Endothelial cell of umbilical vein (primary cell): ENCODE measurements around the gene FGR.

Experiments used
- GATA2 ChIP-seq: IDR thresholded peaks from 2 replicates; pipeline ENCODE4 v1.7.0; 2011; ENCODE audit warnings: low read depth, mild to moderate bottlenecking, moderate library complexity, mixed read lengths, low read length; ENCODE audit not compliant: insufficient read length, insufficient read depth
- POLR2A ChIP-seq: IDR thresholded peaks from 2 replicates; pipeline ENCODE4 v1.6.1; 2012; ENCODE audit warnings: low read depth, mild to moderate bottlenecking, control low read depth, low read length
- TF ChIP-seq, protein P1 (sequence below), 2 donors: IDR thresholded peaks; 1 replicate in 1 of 2; 2 replicates in 1 of 2; pipeline ENCODE4 v1.5.1; 2011; ENCODE audit warnings: low read length in 2 of 2, mild to moderate bottlenecking in 2 of 2, moderate library complexity in 2 of 2, control low read depth in 1 of 2, inconsistent platforms in 1 of 2, low read depth in 1 of 2; ENCODE audit not compliant: insufficient read depth in 1 of 2; ENCODE audit errors: extremely low read depth in 1 of 2

DNA sequence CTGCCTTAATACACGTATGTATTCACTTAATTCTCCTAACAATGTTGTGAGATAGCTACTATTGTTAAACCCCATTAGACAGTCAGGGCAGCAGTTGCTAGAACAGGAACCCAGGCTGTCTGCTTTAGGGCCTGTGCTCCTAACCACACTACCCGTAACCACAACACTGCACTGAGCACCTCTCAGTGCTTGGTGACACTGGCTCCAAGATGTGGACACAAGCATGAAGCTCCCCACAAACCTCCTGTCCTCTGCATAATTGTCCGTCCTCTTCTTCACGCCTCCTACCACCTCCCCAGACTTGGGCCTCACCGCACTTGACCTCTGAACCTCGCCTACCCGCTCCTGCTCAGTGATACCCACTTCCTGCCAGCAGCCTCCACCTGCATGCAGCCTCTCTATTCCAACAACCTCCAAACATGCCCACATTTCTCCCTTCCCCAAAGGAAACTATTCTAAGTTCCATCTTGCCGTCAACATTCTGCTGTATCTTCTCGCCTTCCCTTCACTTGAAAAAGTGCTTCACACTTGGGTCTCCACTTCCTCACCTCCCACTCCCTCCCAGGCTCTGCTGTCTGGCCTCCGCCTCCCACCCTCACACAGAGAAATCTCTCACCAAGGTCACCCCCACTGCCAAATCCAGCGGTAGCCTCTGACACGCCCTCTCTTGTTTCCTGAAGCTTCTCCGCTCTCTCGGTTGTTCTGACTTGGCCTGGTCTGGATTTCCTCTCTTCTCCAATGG, 16.5 kb downstream of the FGR start:
- TF ChIP-seq, protein P1, sequence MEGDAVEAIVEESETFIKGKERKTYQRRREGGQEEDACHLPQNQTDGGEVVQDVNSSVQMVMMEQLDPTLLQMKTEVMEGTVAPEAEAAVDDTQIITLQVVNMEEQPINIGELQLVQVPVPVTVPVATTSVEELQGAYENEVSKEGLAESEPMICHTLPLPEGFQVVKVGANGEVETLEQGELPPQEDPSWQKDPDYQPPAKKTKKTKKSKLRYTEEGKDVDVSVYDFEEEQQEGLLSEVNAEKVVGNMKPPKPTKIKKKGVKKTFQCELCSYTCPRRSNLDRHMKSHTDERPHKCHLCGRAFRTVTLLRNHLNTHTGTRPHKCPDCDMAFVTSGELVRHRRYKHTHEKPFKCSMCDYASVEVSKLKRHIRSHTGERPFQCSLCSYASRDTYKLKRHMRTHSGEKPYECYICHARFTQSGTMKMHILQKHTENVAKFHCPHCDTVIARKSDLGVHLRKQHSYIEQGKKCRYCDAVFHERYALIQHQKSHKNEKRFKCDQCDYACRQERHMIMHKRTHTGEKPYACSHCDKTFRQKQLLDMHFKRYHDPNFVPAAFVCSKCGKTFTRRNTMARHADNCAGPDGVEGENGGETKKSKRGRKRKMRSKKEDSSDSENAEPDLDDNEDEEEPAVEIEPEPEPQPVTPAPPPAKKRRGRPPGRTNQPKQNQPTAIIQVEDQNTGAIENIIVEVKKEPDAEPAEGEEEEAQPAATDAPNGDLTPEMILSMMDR (IDR thresholded peaks at IDR 0.05; ENCODE audit: extremely low read depth in 1 of 2, insufficient read depth in 1 of 2, low read depth in 1 of 2, low read length in 2 of 2): no peak
- TF ChIP-seq POLR2A: no peak
- TF ChIP-seq GATA2: no peak
